Renal cortical epithelial cell (primary cell): ENCODE measurements around the gene KLF1. TPM values are rescaled to one million over a fixed set of nuclear protein-coding genes. Genes with fewer than 3 reads are reported as not detected.
"Not testable (repeated sequence)": the region's sequence is repeated elsewhere in the genome, so short reads cannot be mapped to it uniquely, and the experiment has no call there.

Experiments used
- DNase-seq: peaks from one replicate; pipeline ENCODE4 v3.0.0-alpha.2; 2011; ENCODE audit warnings: low read depth
- total RNA-seq: library from RNA; depleted of rRNA; stranded (reverse); fragments of >200 nt; gene quantifications from 2 replicates; pipeline ENCODE4 v1.2.3, GENCODE V29; 2014

KLF1 gene
- not detected in 2 replicates for total RNA-seq

- DNase-seq: no peak
These were observed at the start of gene KLF1 for GRCh38 chr19:12886969-12887747. KLF1 (minus strand) TSS chr19:12887201; CDS start chr19:12887140, 61 bp downstream.

GRCh38 chr19:12936582-12936981 is 49.6 kb upstream of the KLF1 start:
- DNase-seq: no peak

GRCh38 chr19:12935071-12935470 is 48.1 kb upstream of the KLF1 start:
- DNase-seq: no peak

- peak; percentile 81 for DNase-seq
These were observed 46.5 kb upstream of the KLF1 start, which contains the start of gene FARSA for GRCh38 chr19:12933287-12934072. FARSA (minus strand) TSS chr19:12933711; CDS start chr19:12933696, 15 bp downstream.

- no peak for DNase-seq
These were observed 45.6 kb upstream of the KLF1 start for GRCh38 chr19:12932392-12933286.

GRCh38 chr19:12930002-12930645 is 43.1 kb upstream of the KLF1 start:
- DNase-seq: no peak

GRCh38 chr19:12924621-12925310 is 37.8 kb upstream of the KLF1 start:
- no peak for DNase-seq

- no peak for DNase-seq
These were observed 36.0 kb upstream of the KLF1 start for GRCh38 chr19:12922959-12923358.

GRCh38 chr19:12921047-12921446 is 34.0 kb upstream of the KLF1 start:
- DNase-seq: no peak

- no peak for DNase-seq
These were observed 31.3 kb upstream of the KLF1 start for GRCh38 chr19:12918253-12918652.

GRCh38 chr19:12915860-12916259 is 28.9 kb upstream of the KLF1 start:
- DNase-seq: not testable (repeated sequence)

- no peak for DNase-seq
These were observed 27.1 kb upstream of the KLF1 start for GRCh38 chr19:12913851-12914690.

- DNase-seq: no peak
These were observed 26.1 kb upstream of the KLF1 start for GRCh38 chr19:12913011-12913561.

GRCh38 chr19:12912571-12912970 is 25.6 kb upstream of the KLF1 start:
- no peak for DNase-seq

- no peak for DNase-seq
These were observed 20.2 kb upstream of the KLF1 start for GRCh38 chr19:12907166-12907565.

GRCh38 chr19:12899891-12900518 is 13.0 kb upstream of the KLF1 start:
- DNase-seq: no peak

- no peak for DNase-seq
These were observed 9.5 kb upstream of the KLF1 start for GRCh38 chr19:12896460-12896859.

GRCh38 chr19:12893582-12893981 is 6.6 kb upstream of the KLF1 start:
- no peak for DNase-seq

- no peak for DNase-seq
These were observed 4.6 kb upstream of the KLF1 start for GRCh38 chr19:12891553-12892021.
